Measurements from ENCODE around the gene MYEOV. TPM values are rescaled to one million over a fixed set of nuclear protein-coding genes. Genes with fewer than 3 reads are reported as not detected.

MYEOV gene
- total RNA-seq, 1 experiment from 2014 or later, result 1.4 TPM

- Mint-ChIP-seq H3K4me1 (peaks cover 29% of the 10 kb centered on the region), H3K27ac (no peak overlapping the region), H3K36me3 (peaks cover 16% of the 10 kb centered on the region), H3K9me3 (peaks cover 24% of the 10 kb centered on the region), H3K27me3 (ENCODE audit: low read depth) (peaks cover 33% of the 10 kb centered on the region), H3K4me3 (no peak overlapping the region)
- DNase-seq (ENCODE audit: low spot score), result no peak
- ChIA-PET POLR2A (interaction anchor here (0.6 to 0.8 kb wide), 2 partner anchors 389 to 541 kb away, joined by 3 read pairs; no protein-coding TSS in a partner anchor), CTCF (interaction anchor here (0.6 to 2.4 kb wide), 3 partner anchors 10 to 149 kb away, joined by 3 to 26 read pairs (median 7); no protein-coding TSS in a partner anchor)
- no peak for ATAC-seq
- TF ChIP-seq TP53 (CRISPR knock-in tag; IDR thresholded peaks at IDR 0.05), result 0 out of 2 replicates have a peak, but pooled peaks have one; percentile 11
- TF ChIP-seq ETV6 (CRISPR knock-in tag; IDR thresholded peaks at IDR 0.05), result no peak
Observed at GRCh38 chr11:69250186-69251056, 43.5 kb upstream of the MYEOV start.

GRCh38 chr11:69251057-69251393 is 42.9 kb upstream of the MYEOV start:
- no peak for DNase-seq (ENCODE audit: low spot score)
- TF ChIP-seq PREB (CRISPR knock-in tag; IDR thresholded peaks at IDR 0.05; ENCODE audit: borderline replicate concordance) (no peak), RORB (CRISPR knock-in tag; IDR thresholded peaks at IDR 0.05) (no peak), ZNF219 (CRISPR knock-in tag; IDR thresholded peaks at IDR 0.05; ENCODE audit: borderline replicate concordance) (no peak), STAT6 (CRISPR knock-in tag; conservative IDR thresholded peaks at IDR 0.05; ENCODE audit: low read depth) (no peak), ATF2 (CRISPR knock-in tag; IDR thresholded peaks at IDR 0.05; ENCODE audit: borderline replicate concordance, low read depth) (no peak)
- Mint-ChIP-seq H3K4me3 (no peak overlapping the region), H3K4me1 (peaks cover 29% of the 10 kb centered on the region), H3K27me3 (ENCODE audit: low read depth) (peaks cover 37% of the 10 kb centered on the region), H3K9me3 (peaks cover 30% of the 10 kb centered on the region), H3K36me3 (peaks cover 22% of the 10 kb centered on the region), H3K27ac (no peak overlapping the region)
- POLR2A ChIA-PET, result no interaction called here
- ATAC-seq, result no peak
- CTCF ChIA-PET, result interaction anchor here (0.6 to 2.4 kb wide), 3 partner anchors 11 to 149 kb away, joined by 3 to 26 read pairs (median 7); no protein-coding TSS in a partner anchor

GRCh38 chr11:69251639-69252489 is 42.1 kb upstream of the MYEOV start:
- ATAC-seq (no peak), DNase-seq (ENCODE audit: low spot score) (no peak)
- Mint-ChIP-seq H3K27ac (no peak overlapping the region), H3K4me1 (peaks cover 29% of the 10 kb centered on the region), H3K27me3 (ENCODE audit: low read depth) (peaks cover 44% of the 10 kb centered on the region), H3K4me3 (no peak overlapping the region), H3K9me3 (peaks cover 36% of the 10 kb centered on the region), H3K36me3 (peaks cover 23% of the 10 kb centered on the region)
- POLR2A ChIA-PET, result no interaction called here
- CTCF ChIA-PET, result interaction anchor here (2.4 kb wide), 1 partner anchor 12 kb away, joined by 7 read pairs; no protein-coding TSS in a partner anchor
- no peak for TF ChIP-seq ZNF121 (CRISPR knock-in tag; IDR thresholded peaks at IDR 0.05)
- no peak for TF ChIP-seq ESRRA (CRISPR knock-in tag; IDR thresholded peaks at IDR 0.05; ENCODE audit: borderline replicate concordance)
- no peak for TF ChIP-seq PREB (CRISPR knock-in tag; IDR thresholded peaks at IDR 0.05; ENCODE audit: borderline replicate concordance)
- no peak for TF ChIP-seq ZNF219 (CRISPR knock-in tag; IDR thresholded peaks at IDR 0.05; ENCODE audit: borderline replicate concordance)
- TF ChIP-seq OVOL2 (CRISPR knock-in tag; IDR thresholded peaks at IDR 0.05; ENCODE audit: borderline replicate concordance), result no peak
- TF ChIP-seq ARID4B (CRISPR knock-in tag; IDR thresholded peaks at IDR 0.05; ENCODE audit: borderline replicate concordance), result no peak
- TF ChIP-seq GTF2I (CRISPR knock-in tag; conservative IDR thresholded peaks at IDR 0.05), result no peak
- TF ChIP-seq ZNF396 (CRISPR knock-in tag; IDR thresholded peaks at IDR 0.05; ENCODE audit: borderline replicate concordance), result no peak
- no peak for TF ChIP-seq HMGXB4 (CRISPR knock-in tag; IDR thresholded peaks at IDR 0.05)
- no peak for TF ChIP-seq ZNF416 (CRISPR knock-in tag; IDR thresholded peaks at IDR 0.05)

Data from WTC11 (cell line).